ENCODE data around the gene SRSF11.

DNA sequence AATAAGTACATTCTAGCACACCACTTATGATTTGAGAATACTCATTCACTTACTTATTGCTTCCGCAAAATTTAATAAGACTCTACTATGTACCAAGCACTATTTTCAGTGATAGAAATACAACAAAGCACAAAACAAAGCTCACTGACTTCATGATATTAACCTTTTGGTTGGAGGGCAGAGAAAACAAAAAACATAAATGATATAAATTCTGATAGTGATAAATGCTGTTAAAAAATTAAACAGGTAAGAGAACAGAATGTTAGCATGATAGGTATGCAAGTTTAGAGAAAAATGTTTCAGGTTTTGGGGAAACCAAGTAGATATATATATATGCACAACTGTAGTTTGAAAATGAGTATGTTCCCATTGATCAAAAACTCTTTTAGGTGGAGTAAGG lies 17.0 kb upstream of the SRSF11 start:
- TF ChIP-seq, protein P1, sequence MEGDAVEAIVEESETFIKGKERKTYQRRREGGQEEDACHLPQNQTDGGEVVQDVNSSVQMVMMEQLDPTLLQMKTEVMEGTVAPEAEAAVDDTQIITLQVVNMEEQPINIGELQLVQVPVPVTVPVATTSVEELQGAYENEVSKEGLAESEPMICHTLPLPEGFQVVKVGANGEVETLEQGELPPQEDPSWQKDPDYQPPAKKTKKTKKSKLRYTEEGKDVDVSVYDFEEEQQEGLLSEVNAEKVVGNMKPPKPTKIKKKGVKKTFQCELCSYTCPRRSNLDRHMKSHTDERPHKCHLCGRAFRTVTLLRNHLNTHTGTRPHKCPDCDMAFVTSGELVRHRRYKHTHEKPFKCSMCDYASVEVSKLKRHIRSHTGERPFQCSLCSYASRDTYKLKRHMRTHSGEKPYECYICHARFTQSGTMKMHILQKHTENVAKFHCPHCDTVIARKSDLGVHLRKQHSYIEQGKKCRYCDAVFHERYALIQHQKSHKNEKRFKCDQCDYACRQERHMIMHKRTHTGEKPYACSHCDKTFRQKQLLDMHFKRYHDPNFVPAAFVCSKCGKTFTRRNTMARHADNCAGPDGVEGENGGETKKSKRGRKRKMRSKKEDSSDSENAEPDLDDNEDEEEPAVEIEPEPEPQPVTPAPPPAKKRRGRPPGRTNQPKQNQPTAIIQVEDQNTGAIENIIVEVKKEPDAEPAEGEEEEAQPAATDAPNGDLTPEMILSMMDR (IDR thresholded peaks at IDR 0.05) = no peak
- TF ChIP-seq POLR2AphosphoS5 (IDR thresholded peaks at IDR 0.05; ENCODE audit: low read depth, low read length) (no peak), EP300 (IDR thresholded peaks at IDR 0.05; ENCODE audit: borderline replicate concordance in 1 of 2, low read depth in 1 of 2, low read length in 1 of 2) (no peak), ELF1 (IDR thresholded peaks at IDR 0.05) (no peak), FOXJ3 (CRISPR knock-in tag; IDR thresholded peaks at IDR 0.05) (no peak)
- TF ChIP-seq, protein P2, sequence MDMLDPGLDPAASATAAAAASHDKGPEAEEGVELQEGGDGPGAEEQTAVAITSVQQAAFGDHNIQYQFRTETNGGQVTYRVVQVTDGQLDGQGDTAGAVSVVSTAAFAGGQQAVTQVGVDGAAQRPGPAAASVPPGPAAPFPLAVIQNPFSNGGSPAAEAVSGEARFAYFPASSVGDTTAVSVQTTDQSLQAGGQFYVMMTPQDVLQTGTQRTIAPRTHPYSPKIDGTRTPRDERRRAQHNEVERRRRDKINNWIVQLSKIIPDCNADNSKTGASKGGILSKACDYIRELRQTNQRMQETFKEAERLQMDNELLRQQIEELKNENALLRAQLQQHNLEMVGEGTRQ (IDR thresholded peaks at IDR 0.05; ENCODE audit: borderline replicate concordance, low read depth, low read length) = no peak
